C4-2B (cell line): Measurements from ENCODE around the gene EPHB6.

Source experiments
- CTCF ChIP-seq: fragments of 450-650 bp; conservative IDR thresholded peaks from 2 replicates; pipeline ENCODE4 v1.5.1; 2017; ENCODE audit warnings: mild to moderate bottlenecking
- ZFX ChIP-seq: fragments of 450-650 bp; IDR thresholded peaks from 2 replicates; pipeline ENCODE4 v1.6.1; 2017

- TF ChIP-seq CTCF (no peak), ZFX (no peak)
Measured at GRCh38 chr7:142883145-142883544, 28.3 kb downstream of the EPHB6 start.
